GM12878 (cell line): ENCODE data around the gene PRDX1. TPM values are rescaled to one million over a fixed set of nuclear protein-coding genes. Genes with fewer than 3 reads are reported as not detected.

Experiments used
- ATAC-seq: fragments of 200-7000 bp; cut with Tn5 transposase; 3 replicates; pipeline ENCODE4 v1.9.1; 2020; ENCODE audit warnings: mild to moderate bottlenecking, moderate library complexity
- BruUV-seq: library from RNA; stranded (reverse); fragments of 400-500 nt; replicated peaks from 2 replicates; lab custom pipeline; 2021; lab: Mats Ljungman, UMichigan
- CTCF ChIA-PET: fragments of 300-600 bp; sonication (Branson Sonifier 250); formaldehyde crosslinking; extraction: SDS; loops from one replicate; lab custom pipeline; 2021; ENCODE audit warnings: inconsistent platforms; lab: Yijun Ruan, JAX
- POLR2A ChIA-PET: fragments of 350-600 bp; formaldehyde crosslinking; extraction: SDS; loops from one replicate; lab custom pipeline; 2021; ENCODE audit warnings: inconsistent platforms; lab: Charles Lee
- RAD21 ChIA-PET: fragments of 300-600 bp; sonication (Branson Sonifier 250); formaldehyde crosslinking; loops from one replicate; lab custom pipeline; 2023; ENCODE audit warnings: antibody characterized with exemption; ENCODE audit not compliant: unreplicated experiment; lab: Charles Lee
- SMC1A ChIA-PET: fragments of 300-600 bp; sonication (Branson Sonifier 250); formaldehyde crosslinking; loops from one replicate; lab custom pipeline; 2023; ENCODE audit not compliant: unreplicated experiment, uncharacterized antibody; lab: Charles Lee
- DNase-seq: peaks from one replicate; pipeline ENCODE4 v3.0.0-alpha.2; 2011; ENCODE audit warnings: low read depth, low spot score
- FAIRE-seq: peaks from 3 replicates; lab custom pipeline; 2011; peaks lifted over from hg19 to GRCh38; lab: Jason Lieb, UNC
- H2AFZ ChIP-seq: 2 replicates; pipeline ENCODE4 v1.6.0; 2011; ENCODE audit warnings: low read depth, low read length, control low read depth; ENCODE audit not compliant: control insufficient read depth
- H3K27ac ChIP-seq: 2 replicates; pipeline ENCODE4 v1.5.1; 2011; ENCODE audit warnings: control low read depth; ENCODE audit not compliant: control insufficient read depth, insufficient read depth
- H3K27me3 ChIP-seq, 2 experiments: replicated peaks in 1 of 2; 2 replicates each; pipeline versions ENCODE4 v1.6.0 to v1.6.1; 2011; ENCODE audit warnings: low read length in 1 of 2; ENCODE audit not compliant: control insufficient read depth in 2 of 2, insufficient read depth in 2 of 2
- H3K36me3 ChIP-seq, 2 experiments: 2 replicates each; pipeline ENCODE4 v1.5.1; 2011; ENCODE audit warnings: low read length in 1 of 2; ENCODE audit not compliant: control insufficient read depth in 2 of 2, insufficient read depth in 2 of 2
- H3K4me1 ChIP-seq: 2 replicates; pipeline ENCODE4 v1.6.1; 2011; ENCODE audit warnings: mild to moderate bottlenecking, low read length, moderate library complexity, mixed read lengths; ENCODE audit not compliant: control insufficient read depth, insufficient read depth
- H3K4me2 ChIP-seq: 2 replicates; pipeline ENCODE4 v1.6.0; 2011; ENCODE audit warnings: control low read depth; ENCODE audit not compliant: control insufficient read depth, insufficient read depth
- H3K4me3 ChIP-seq: fragments of 200-600 bp; sonication (generic); 2 replicates; pipeline ENCODE4 v1.5.1; 2016
- H3K79me2 ChIP-seq: 2 replicates; pipeline ENCODE4 v1.6.0; 2011; ENCODE audit warnings: low read length; ENCODE audit not compliant: control insufficient read depth, insufficient read depth
- H3K9ac ChIP-seq: 2 replicates; pipeline ENCODE4 v1.8.0; 2011; ENCODE audit warnings: low read length, control low read depth, mixed read lengths; ENCODE audit not compliant: control insufficient read depth, insufficient read depth
- H3K9me3 ChIP-seq: replicated peaks from 3 replicates; pipeline ENCODE4 v1.5.1; 2011; ENCODE audit warnings: mild to moderate bottlenecking, low read length; ENCODE audit not compliant: control insufficient read depth, insufficient read depth
- H4K20me1 ChIP-seq: 2 replicates; pipeline ENCODE4 v1.6.0; 2011; ENCODE audit not compliant: control insufficient read depth, insufficient read depth
- E2F4 ChIP-seq: IDR thresholded peaks from 2 replicates; pipeline ENCODE4 v1.6.1; 2012; ENCODE audit warnings: low read depth, low read length, improper control_type of control experiment
- GATAD2B ChIP-seq: fragments of 450-650 bp; conservative IDR thresholded peaks from 2 replicates; pipeline ENCODE4 v1.6.1; 2017; ENCODE audit warnings: low read depth, mild to moderate bottlenecking, moderate library complexity
- NFYA ChIP-seq: IDR thresholded peaks from 2 replicates; pipeline ENCODE4 v1.6.1; 2011; ENCODE audit warnings: low read depth, mild to moderate bottlenecking, low read length, improper control_type of control experiment, borderline replicate concordance
- NFYB ChIP-seq: IDR thresholded peaks from 2 replicates; pipeline ENCODE4 v1.6.1; 2011; ENCODE audit warnings: low read depth, mild to moderate bottlenecking, low read length, improper control_type of control experiment, moderate library complexity; ENCODE audit not compliant: insufficient read depth
- NKRF ChIP-seq: fragments of 450-650 bp; conservative IDR thresholded peaks from 2 replicates; pipeline ENCODE4 v1.6.1; 2017; ENCODE audit warnings: mild to moderate bottlenecking, moderate library complexity
- PAX8 ChIP-seq: fragments of 450-650 bp; IDR thresholded peaks from 2 replicates; pipeline ENCODE4 v1.6.1; 2017; ENCODE audit warnings: mild to moderate bottlenecking, moderate library complexity
- POU2F2 ChIP-seq: IDR thresholded peaks from 3 replicates; pipeline ENCODE4 v1.6.1; 2011; ENCODE audit warnings: low read depth, mild to moderate bottlenecking, low read length, borderline replicate concordance
- RELB ChIP-seq: fragments of 450-650 bp; IDR thresholded peaks from 2 replicates; pipeline ENCODE4 v1.6.1; 2017; ENCODE audit warnings: low read depth, mild to moderate bottlenecking, moderate library complexity
- TCF12 ChIP-seq: IDR thresholded peaks from 2 replicates; pipeline ENCODE4 v1.6.1; 2011; ENCODE audit warnings: low read depth, mild to moderate bottlenecking, low read length
- YBX1 ChIP-seq: fragments of 450-650 bp; IDR thresholded peaks from 2 replicates; pipeline ENCODE4 v1.6.1; 2016; ENCODE audit warnings: antibody characterized with exemption
- ZBTB33 ChIP-seq: fragments of 450-650 bp; IDR thresholded peaks from 2 replicates; pipeline ENCODE4 v1.6.1; 2017; ENCODE audit warnings: mild to moderate bottlenecking
- ZNF24 ChIP-seq: fragments of 450-650 bp; IDR thresholded peaks from 2 replicates; pipeline ENCODE4 v1.6.1; 2017; ENCODE audit warnings: antibody characterized with exemption, mild to moderate bottlenecking
- WGBS: methylation state at CpG from one replicate; pipeline ENCODE4 v1.1.6; 2016; ENCODE audit warnings: low lambda C conversion rate; ENCODE audit not compliant: insufficient replicate concordance, insufficient coverage; ENCODE audit errors: missing lambda C conversion rate; 5-methylcytosine and 5-hydroxymethylcytosine counted together
- in situ Hi-C: fragments of 300-500 bp; cut with MboI; formaldehyde crosslinking; loops from 9 replicates; pipeline ENCODE4 v1.14.3; 2018; ENCODE audit warnings: mixed read lengths
- intact Hi-C: fragments of 100-400 bp; cut with micrococcal nuclease; formaldehyde crosslinking; loops from one replicate; pipeline ENCODE4 v1.14.2; 2022; ENCODE audit not compliant: unreplicated experiment
- polyA plus RNA-seq, 11 experiments: library from polyadenylated mRNA; depleted of rRNA in 4 of 11; unstranded in 6 of 11; stranded (reverse) in 5 of 11; fragments of >200 nt; fragmentation: Nextera tagmentation in 4 of 11; fragmentation: Illumina TruSeq in 1 of 11; extraction: Ambion mirVana in 4 of 11; extraction: Trizol in 1 of 11; gene quantifications; 1 replicate in 1 of 11; 2 replicates in 10 of 11; pipeline versions ENCODE4 v1.2.1 to v1.2.3, GENCODE V29; 2011 to 2016; ENCODE audit warnings: inconsistent platforms in 2 of 11, missing spikeins in 2 of 11, low read depth in 1 of 11
- total RNA-seq, 4 experiments: library from RNA; depleted of rRNA in 3 of 4; stranded (reverse); fragments of >200 nt in 3 of 4; fragmentation: Illumina TruSeq in 1 of 4; extraction: Trizol in 1 of 4; gene quantifications; 2 replicates each; pipeline versions ENCODE4 v1.2.1 to v1.2.3, GENCODE V29; 2013 to 2021

Gene PRDX1
- total and polyA plus RNA-seq, 10 of the 15 experiments (the other 5 are each of a cell fraction or from before 2014, with no cell fraction given) = 659 to 1,775 (median 811) TPM

GRCh38 chr1:45491487-45492260 lies 30.0 kb downstream of the PRDX1 start:
- H3K27me3 ChIP-seq = no peaks in the 10 kb centered on the region
- H3K9me3 ChIP-seq = no peaks in the 10 kb centered on the region
- no peak for ATAC-seq
- H3K4me1 ChIP-seq = peaks cover 4% of the 10 kb centered on the region; the same call in 1 of the 2 replicates
- TF ChIP-seq GATAD2B (no peak), TCF12 (0 out of 2 replicates have a peak, but pooled peaks have one; percentile 51), ZNF24 (no peak), NFYB (peak; percentile 54; the same call in 1 of the 2 replicates), NFYA (no peak), RELB (peak; percentile 59; the same call in 1 of the 2 replicates), POU2F2 (no peak), PAX8 (no peak), YBX1 (0 out of 2 replicates have a peak, but pooled peaks have one; percentile 19), NKRF (peak; percentile 69), E2F4 (peak; percentile 84), ZBTB33 (no peak)
- DNase-seq = no peak
- peak overlapping the region; percentile 48 for H3K4me2 ChIP-seq
- ChIA-PET POLR2A (interaction anchor here (0.6 to 4.5 kb wide), 24 partner anchors 9 to 761 kb away, joined by 3 to 42 read pairs (median 5); partner anchors contain the start of genes CCDC163, HECTD3, MMACHC and MUTYH), RAD21 (interaction anchor here (0.7 to 9.3 kb wide), 35 partner anchors 9 to 774 kb away, joined by 3 to 319 read pairs (median 6); partner anchors contain the start of genes CCDC163, HECTD3, HPDL and MMACHC), CTCF (interaction anchor here (0.5 to 11.9 kb wide), 38 partner anchors 8 to 778 kb away, joined by 3 to 508 read pairs (median 6); partner anchors contain the start of genes AKR1A1, CCDC163, HECTD3 and HPDL), SMC1A (interaction anchor here (0.6 to 9.3 kb wide), 37 partner anchors 9 to 494 kb away, joined by 3 to 369 read pairs (median 5); partner anchors contain the start of genes AKR1A1, CCDC163, HECTD3 and MMACHC)
- H3K4me3 ChIP-seq = peak overlapping the region; percentile 69
- FAIRE-seq = no peak
- no peaks in the 10 kb centered on the region for H3K36me3 ChIP-seq
- 44% methylated on average over 19 of the region's 19 CpGs for WGBS
- peak overlapping the region; percentile 3 for H2AFZ ChIP-seq
- peaks cover 4% of the 10 kb centered on the region for H3K79me2 ChIP-seq
- no peak overlapping the region for H3K9ac ChIP-seq
- in situ Hi-C loops (loop anchor here (5.0 to 10.0 kb wide), 3 partner anchors 129 to 757 kb away; partner anchors contain the start of genes HECTD3, KIF2C, RNU5D-1 and UROD), intact Hi-C loops (loop anchor here (1.0 to 5.0 kb wide), 3 partner anchors 9 to 764 kb away; partner anchors contain the start of genes CCDC163 and MMACHC)
- H3K27ac ChIP-seq = no peak overlapping the region
- no peaks in the 10 kb centered on the region for H4K20me1 ChIP-seq
- BruUV-seq = no TSS peak
